GM18517 (cell line): Measurements from ENCODE around the gene NAP1L4.
"Not testable (repeated sequence)": the region's sequence is repeated elsewhere in the genome, so short reads cannot be mapped to it uniquely, and the experiment has no call there.

Source experiments
- ATAC-seq: cut with Tn5 transposase; IDR thresholded peaks from one replicate; pipeline ENCODE4 v1.9.1; 2021; ENCODE audit warnings: mild to moderate bottlenecking, moderate library complexity; ENCODE audit not compliant: unreplicated experiment

The NAP1L4 gene

DNA sequence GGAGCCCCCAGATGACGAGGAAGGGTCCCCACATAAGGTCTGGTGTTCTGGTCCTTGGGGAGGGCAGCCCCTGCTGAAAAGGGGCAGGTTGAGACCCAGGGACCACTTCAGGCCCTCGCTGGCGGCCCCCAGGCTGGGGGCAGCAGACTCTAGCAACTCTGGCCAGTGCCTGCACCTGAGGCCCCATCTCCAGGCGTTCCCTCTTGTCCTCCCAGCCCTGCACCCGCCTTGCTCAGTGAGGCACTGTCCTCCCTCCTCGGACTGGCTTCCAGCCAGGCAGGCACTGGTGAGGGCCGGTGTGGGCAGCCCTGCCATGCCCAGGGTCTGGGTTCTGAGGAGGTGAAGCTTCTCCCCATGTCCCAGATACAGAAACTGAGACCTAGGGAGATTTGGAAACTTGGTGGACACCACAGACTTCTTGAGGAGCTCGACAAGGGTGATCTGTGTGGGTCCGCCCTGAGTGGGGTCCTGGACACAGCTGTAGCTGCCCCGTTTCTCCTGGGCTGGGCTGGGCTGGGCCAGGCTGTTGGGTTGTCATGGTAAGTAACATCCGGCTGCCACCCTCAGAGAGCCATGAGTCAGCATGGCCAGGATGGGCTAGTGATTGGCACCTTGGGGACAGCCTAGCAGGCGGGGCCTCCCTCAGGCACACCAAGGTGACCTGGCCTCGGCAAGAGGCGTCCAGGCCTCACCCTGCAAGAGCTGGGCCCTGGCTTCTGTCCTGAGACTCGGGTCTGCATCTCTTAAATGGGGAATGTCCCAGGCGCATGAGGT, 51.8 kb downstream of the NAP1L4 start:
- no peak for ATAC-seq

DNA sequence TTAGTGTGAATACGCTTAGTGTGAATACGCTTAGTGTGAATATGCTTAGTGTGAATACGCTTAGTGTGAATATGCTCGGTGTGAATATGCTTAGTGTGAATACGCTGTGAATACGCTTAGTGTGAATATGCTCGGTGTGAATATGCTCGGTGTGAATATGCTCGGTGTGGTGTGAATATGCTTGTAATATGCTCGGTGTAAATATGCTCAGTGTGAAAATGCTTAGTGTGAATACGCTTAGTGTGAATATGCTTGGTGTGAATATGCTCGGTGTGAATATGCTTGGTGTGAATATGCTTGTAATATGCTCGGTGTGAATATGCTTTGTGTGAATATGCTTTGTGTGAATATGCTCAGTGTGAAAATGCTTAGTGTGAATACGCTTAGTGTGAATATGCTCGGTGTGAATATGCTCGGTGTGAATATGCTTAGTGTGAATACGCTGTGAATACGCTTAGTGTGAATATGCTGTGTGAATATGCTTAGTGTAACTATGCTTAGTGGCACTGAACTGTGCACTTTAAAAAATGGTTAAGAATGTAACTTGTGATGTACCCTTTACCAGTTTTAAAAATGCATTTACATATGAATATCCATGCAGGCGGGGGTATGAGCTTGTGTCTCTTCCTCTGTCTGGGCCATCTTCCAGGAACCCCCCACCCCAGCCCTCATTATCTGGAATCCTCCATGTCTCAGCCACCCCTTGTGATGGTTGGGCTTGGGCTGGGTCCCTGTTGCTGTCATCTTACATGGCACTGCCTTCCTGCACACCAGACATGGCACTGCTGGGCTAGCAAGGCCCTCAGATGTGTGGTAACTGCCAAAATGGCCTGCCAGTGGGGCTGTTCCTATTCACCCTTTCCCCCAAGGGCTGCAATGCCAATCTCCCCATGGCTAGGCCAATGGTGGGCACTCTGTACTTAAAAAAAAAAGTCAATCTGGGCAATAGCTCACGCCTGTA, 53.4 kb downstream of the NAP1L4 start:
- ATAC-seq: not testable (repeated sequence)

DNA sequence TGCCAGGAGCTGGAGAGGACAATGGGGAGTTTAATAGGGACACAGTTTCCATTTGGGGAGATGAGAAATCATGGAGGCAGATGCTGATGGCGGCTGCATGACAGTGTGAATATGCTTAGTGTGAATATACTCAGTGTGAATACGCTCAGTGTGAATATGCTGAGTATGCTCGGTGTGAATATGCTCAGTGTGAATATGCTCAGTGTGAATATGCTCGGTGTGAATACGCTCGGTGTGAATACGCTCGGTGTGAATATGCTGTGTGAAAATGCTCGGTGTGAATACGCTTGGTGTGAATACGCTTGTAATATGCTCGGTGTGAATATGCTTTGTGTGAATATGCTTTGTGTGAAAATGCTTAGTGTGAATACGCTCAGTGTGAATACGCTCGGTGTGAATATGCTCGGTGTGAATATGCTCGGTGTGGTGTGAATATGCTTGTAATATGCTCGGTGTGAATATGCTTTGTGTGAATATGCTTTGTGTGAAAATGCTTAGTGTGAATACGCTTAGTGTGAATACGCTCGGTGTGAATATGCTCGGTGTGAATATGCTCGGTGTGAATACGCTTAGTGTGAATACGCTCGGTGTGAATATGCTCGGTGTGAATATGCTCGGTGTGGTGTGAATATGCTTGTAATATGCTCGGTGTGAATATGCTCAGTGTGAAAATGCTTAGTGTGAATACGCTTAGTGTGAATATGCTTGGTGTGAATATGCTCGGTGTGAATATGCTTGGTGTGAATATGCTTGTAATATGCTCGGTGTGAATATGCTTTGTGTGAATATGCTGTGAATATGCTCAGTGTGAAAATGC, 54.3 kb downstream of the NAP1L4 start:
- ATAC-seq: not testable (repeated sequence)

DNA sequence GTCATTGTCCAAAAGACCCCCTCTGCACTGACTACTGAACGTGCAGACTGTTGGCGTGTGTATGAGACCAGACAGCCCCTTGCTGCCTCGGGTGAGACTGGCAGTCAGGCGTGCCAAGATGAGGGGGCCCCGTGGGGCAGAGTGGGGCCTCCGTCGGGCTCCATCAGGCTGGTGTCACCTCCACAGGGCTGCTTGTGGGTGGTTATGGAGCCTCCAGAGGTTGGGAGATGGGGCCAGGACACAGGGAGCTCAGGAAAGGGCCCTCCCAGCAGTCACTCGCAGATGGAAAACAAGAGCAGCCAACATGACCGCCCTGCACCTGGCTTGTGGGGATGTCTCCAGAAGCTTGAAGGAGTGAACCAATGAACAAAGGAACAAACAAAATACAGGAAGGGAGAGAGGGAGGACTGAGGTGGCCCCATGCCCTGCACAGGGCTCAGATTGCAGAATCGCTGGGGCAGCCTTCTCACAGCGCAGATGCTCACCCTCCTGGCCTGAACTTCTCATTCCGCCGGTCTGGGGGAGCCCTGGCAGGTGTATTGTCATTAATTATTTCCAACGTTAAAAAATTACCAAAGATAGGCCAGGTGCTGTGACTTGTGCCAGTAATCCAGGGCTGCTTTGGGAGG, 57.4 kb downstream of the NAP1L4 start:
- ATAC-seq: no peak

DNA sequence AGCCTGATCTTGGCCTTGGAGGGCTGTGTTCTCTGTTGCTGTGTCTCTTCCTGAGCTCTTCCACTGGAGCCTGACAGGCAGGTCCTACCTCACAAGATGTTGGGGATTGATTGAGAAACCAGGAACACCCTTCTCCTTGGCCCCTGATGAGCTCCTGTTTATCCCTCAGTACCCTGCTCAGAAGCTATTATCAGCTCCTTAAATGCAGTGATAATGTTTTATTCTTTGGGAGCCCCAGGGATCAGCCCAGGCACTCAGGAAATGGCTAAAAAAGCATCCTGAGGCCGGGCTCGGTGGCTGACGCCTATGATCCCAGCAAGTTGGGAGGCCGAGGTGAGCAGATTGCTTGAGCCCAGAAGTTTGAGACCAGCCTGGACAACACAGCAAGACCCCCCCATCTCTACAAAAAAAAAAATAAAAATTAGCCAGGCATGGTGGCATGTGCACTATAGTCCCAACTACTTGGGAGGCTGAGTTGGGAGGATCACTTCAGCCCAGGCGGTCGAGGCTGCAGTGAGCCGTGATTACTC, 58.0 kb downstream of the NAP1L4 start:
- no peak for ATAC-seq

DNA sequence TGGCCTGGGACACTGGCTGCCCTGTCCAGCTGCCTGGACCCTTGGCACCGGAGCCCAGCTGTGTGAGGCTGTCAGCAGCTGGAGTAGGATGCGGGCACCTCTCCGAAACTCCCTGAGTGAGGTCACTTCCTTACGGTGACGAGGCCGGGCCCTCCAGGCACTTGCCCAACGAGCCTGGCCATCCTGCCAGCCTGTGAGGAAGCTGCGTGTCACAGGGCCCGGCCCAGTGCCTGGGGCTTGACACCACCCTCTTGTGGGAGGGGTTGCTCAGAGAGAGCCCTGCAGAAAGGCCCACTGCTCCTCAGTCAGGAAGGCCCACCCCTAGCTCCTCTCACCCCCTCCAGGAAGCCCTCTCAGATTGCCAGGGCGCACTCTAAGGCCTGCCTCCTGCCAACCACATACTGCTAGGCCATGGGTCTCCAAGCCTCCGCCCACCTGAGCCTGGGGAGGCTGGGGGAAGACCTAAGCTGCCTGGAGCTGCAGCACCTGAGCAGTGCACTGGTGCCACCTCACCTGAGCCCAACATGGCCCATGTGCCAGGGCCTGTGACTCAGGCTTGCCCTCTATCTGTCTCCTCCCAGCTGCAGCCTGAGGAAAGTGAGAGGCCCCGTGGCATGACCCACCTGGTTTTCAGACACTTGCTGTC, 58.6 kb downstream of the NAP1L4 start:
- no peak for ATAC-seq

DNA sequence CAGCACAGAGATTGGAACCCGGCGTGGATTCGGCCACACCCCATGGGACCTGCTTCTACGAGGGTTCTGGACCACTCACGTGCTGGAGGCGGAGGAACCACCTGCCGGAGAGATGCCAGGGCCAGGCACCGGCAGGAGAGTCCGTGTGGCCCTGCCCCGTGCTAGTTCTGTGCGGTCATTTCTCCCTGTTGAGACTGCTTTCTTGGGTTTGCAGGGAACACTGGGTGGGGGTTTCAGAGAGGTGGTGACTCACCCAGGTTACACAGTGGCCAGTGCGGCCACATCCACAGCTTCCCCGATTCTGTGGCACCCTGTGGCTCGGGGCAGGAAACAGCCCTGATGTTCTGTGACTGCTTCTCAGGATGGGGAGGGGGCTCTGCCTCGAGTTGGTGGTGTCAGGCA, 59.3 kb downstream of the NAP1L4 start:
- ATAC-seq: no peak

DNA sequence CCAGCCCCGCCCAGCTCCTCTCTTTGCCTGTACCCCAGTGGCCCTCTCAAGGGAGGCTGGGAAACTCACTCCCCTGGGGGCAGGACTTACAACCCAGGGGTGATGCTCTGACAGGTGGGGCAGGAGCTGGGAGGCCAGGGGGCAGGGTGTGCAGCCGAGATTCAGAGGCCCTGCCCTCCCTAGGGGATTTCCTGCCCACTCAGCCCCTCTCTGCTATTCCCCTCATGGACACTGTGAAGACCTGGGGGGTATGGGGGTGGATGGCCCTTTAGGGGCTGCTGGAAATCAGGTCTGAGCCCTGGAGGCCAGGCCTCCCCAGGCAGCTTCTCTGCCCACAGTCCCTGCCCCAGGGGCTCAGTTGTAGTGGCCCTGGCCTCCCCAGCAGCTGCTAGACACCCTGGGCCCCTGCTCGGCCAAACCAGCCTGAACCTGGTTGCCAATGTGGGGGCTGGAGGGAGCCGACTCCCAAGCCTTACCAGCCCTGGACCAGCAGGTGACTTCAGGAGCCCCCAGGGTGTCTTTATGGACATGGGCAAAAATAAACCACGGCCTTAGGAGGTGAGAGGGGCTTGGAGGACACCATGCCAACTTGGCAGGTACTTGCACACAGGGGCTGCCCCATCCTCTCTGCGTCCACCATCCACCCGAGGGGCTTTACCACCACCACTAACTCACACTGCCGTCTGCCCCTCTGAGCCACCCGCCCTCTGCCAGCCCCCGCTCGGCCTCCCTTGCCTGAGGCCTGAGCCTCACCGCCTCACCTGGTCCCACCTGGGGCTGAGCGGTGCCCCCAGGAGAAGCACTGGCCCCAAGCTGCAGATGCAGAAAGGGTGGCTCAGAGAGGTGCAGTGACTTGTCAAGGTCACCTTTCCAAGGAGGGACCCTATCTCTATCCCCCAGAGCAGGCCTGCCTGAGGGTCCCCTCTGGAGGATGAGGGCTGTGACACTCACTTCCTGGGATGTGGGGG, 60.1 kb downstream of the NAP1L4 start:
- no peak for ATAC-seq

DNA sequence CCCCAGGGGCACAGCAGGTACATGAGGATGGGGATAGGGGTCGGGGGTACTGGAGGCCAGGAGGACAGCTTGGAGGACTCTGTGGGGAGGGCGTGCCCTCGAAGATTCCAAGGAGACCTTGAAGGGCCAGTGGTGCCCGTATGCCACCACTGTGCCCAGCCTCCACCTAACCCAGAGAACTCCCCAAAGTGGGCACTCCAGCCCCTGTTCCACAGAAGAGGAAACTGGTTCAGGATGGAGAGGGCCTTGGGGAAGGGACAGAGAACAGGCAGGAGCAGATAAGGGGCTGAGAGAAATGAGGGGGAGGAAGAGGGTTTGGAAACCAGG, 60.7 kb downstream of the NAP1L4 start:
- no peak for ATAC-seq

DNA sequence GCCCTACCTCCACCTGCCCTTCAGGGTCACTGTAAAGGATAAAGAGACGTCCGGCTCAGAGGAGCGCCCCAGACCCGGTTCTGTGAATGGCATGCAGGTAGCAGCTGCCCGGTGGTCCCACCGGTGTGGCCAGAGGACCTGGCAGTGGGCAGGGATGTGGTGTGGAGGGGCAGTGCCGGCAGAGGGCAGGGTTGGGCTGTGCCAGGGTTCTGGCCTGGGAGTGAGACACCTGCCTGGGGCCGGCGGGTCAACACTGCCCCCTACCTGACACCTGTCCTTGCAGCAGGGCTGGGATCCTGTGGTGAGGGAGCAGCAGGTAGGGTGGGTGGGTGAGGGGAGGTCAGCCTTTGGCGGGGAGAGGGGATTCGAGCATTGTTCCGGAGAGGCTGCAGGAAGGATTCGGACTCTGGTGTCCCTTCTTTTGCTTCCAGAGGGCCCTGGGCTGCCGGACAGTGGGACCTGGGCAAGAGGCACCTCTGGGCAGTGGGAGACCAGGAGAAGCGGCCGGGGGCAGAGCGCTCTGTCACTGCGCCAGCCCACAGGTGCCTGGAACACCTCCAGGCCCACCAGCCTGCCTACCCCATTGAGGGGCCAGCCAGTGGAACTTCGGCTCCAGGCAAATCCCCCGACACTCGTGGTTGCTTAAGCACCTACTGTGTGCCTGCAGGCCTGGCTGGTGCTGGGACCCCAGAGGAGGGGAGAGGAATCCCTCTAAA, 61.3 kb downstream of the NAP1L4 start:
- no peak for ATAC-seq

DNA sequence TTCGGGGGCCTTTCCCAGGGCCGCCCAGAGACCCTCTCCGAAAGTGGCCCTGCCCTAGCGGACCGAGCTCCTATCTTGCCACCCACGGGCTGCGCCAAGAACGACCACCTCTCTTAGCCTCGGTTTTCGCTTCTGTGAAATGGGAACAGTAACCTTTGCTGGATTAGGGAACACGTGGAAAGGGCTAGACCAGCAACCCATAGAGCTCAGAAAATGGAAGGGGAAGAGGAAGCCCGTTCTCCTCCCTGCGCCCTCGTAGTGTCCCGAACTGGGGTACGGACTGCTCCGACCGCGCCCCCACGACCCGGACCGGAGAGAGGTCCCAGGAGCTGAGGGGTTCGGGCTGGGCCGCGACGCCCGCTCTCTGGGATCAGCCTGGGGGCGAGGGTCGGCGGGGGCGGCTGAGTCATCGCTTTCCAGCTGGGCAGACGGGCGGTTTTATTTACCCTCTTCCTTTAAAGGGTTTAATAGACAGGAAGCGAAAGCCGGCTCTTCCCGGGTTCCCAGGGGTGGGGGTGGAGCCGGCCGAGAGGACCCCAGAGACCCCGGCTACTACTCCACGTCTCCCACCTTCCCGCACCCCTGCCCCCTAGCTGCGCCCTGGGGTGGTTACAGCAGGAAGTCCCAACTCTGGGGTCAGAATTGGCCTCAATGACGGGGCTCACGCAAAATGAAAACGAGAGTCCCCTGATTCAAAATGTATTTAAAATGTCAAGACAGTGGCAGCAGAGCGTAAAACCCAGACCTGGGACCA, 62.0 kb downstream of the NAP1L4 start:
- ATAC-seq: no peak

DNA sequence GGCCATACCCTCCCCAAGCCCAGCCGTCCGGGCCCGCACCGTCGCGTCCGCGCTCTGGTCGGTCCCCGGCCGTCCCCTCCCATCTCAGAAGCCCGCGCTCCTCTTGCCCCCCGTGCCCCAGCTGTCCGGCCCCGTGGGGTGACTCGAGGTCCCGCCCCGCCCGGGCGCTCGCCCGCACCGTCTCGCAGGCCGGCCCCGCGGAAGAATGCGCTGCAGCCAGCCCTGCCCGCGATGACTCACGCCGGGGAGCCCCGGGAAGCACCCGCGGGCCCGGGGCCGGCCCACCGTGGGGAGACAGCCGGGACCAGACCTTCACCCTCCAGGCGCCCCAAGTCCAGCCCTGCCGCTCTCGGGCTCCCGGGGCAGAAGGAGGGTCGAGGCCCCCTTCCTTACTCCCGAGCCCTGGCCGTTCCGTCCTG, 62.6 kb downstream of the NAP1L4 start:
- ATAC-seq: no peak

DNA sequence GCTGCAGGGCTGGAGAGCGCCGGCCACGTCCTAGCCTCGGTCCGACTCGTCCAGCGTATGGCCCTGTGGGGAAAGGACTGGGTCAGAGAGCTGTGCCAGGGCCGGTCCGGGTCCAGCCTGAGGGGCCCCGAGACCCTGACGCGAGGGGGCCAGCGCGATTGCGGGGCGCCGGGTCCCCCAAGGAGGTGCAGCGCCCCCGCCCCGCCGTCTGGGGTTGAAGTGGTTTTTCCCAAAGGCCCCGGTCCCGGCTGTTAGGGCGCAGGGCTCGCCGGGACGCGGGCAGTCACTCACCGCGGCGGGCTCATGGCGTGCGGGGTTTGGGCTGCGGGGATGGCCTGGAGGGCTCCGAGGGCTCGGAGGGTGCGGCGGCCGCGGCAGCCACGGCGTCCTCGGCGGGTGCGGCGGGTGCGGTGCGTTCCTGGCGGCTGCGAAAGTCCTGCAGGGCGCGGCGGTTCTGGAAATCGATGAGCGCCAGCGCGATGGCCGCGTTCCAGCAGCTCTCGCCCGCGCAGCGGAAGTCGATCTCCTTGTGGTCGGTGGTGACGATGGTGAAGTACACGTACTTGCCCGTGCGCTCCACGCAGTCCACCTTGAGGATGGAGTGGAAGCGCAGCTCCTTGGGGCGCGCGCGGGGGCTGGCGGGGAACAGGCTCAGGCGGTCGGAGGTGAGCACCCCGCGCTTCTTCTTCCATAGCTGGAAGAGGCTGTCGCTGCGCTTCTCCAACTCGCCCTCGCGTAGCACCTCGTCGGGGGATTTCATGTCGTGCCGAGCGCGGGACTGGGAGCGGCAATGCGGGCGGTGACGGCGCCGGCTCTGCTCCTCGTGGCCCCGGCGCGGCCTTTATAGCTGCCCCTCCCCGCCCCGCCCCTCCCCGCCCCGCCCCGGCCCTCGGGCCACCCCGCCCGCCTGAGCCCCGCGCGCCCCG, 63.3 kb downstream of the NAP1L4 start, which contains the start of gene PHLDA2:
Gene PHLDA2, minus strand, starts transcription at position 816 of the 926 bp plus-strand sequence. Its CDS starts 56 bp downstream, at position 760.
- ATAC-seq: no peak

DNA sequence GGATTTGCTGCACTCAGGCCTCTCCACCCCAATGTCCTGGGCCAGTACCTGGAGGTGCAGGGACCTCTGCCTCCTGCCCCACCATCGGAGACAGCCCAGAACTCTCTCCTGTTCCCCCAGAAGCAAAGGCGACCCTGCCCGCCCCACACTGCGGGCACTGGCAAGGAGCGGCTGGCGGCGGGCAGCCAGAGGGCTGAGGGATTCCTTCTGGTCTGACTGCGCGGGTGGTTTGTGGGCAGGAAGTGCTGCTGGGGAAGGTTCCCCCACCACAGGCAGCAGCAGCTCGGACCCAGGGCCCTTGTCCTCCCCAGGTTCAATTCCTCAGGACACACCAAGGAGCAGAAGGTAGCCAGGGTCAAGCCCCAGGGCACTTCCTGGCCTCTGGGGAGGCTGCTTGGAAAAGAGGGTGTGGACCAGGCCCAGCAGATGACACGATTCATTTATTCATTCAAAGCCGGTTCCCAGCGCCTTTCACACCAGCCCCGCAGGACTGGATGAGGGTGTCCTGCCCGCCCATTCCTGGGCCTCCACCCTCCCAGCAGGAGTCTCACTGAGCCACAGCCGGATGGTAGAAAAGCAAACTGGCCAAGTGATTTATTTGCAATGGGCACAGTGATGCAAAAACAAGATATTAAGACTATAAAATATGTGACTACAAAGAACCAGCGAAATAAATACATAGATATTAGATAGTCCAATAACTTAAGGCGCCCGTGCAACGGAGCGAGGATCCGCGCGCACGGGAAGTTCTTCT, 64.1 kb downstream of the NAP1L4 start:
- no peak for ATAC-seq

DNA sequence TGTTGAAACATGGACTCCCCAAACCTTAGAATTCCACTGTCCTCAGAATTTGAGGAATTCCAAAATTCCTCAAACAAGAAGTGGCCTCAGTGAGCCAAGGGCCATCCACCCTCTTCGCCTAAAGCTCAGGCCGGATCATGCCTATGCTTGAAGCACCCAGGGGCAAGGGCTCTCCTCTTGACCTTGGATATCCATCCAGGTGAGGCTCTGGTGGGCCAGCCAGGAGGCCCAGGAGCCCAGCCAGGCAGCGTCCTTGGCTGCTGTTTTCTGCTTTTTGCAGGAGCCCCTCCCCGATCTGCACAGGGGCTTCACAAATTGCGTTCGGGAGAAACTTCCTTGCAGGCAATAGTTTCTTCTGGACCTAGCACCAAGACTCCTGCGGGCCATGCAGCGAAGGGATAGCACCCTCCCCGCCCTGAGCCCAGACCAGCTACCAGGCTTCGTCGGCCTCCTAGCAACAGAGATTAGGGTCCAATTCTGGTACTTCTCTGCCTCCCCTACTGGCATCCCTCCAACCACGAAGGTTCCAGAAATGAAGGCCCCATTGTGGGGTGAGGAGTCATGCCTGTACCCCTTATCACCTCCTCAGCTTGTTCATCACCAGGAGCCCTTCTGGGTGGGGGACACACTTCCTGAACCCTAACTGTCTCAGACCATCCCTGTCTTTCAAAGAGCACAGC, 64.9 kb downstream of the NAP1L4 start:
- ATAC-seq: no peak
